ENCODE data around the gene HCCS.

DNA sequence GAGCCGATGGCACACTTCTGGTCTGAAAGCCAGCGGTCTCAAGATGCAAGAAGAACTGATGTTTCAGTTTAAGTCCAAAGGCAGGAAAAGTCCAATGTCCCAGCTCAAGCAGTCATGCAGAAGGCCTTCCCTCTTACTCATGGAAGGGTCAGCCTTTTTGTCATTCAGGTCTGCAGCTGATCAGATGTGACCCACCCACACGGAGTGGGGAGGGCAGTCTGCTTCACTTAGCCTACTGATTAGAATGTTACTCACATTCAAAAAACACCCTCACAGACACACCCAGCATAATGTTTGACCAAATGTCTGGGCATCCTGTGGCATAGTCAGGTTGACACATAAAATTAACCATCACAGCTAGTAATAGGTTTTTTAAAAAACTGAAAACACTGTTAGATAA is 6.6 kb downstream of the HCCS start:
- TF ChIP-seq, protein P1, sequence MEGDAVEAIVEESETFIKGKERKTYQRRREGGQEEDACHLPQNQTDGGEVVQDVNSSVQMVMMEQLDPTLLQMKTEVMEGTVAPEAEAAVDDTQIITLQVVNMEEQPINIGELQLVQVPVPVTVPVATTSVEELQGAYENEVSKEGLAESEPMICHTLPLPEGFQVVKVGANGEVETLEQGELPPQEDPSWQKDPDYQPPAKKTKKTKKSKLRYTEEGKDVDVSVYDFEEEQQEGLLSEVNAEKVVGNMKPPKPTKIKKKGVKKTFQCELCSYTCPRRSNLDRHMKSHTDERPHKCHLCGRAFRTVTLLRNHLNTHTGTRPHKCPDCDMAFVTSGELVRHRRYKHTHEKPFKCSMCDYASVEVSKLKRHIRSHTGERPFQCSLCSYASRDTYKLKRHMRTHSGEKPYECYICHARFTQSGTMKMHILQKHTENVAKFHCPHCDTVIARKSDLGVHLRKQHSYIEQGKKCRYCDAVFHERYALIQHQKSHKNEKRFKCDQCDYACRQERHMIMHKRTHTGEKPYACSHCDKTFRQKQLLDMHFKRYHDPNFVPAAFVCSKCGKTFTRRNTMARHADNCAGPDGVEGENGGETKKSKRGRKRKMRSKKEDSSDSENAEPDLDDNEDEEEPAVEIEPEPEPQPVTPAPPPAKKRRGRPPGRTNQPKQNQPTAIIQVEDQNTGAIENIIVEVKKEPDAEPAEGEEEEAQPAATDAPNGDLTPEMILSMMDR (IDR thresholded peaks at IDR 0.05; ENCODE audit: extremely low read depth in 1 of 2, insufficient read depth in 1 of 2, low read depth in 1 of 2, low read length in 2 of 2): no peak
- no peak for TF ChIP-seq POLR2A (IDR thresholded peaks at IDR 0.05; ENCODE audit: low read depth, low read length)
- TF ChIP-seq FOS (IDR thresholded peaks at IDR 0.05; ENCODE audit: borderline replicate concordance, insufficient read depth, low read length): no peak
- no peak for TF ChIP-seq GATA2 (IDR thresholded peaks at IDR 0.05; ENCODE audit: insufficient read depth, insufficient read length, low read depth, low read length)
- no peak for TF ChIP-seq EZH2 (IDR thresholded peaks at IDR 0.05; ENCODE audit: borderline replicate concordance, low read depth, low read length, severe bottlenecking)
- no peak for TF ChIP-seq POLR2AphosphoS5 (IDR thresholded peaks at IDR 0.05; ENCODE audit: insufficient read depth, low read depth, low read length)

Measured in endothelial cell of umbilical vein (primary cell).